Neuronal stem cell (in vitro differentiated cells): Measurements from ENCODE around the gene FREY1.

Source experiments
- DNase-seq: peaks from one replicate; pipeline ENCODE4 v3.0.0-alpha.2; 2013; ENCODE audit warnings: low spot score
- H2AFZ ChIP-seq: one replicate; pipeline ENCODE4 v1.6.1; 2013; ENCODE audit warnings: mild to moderate bottlenecking, low read length, inconsistent platforms
- H2AK5ac ChIP-seq: 2 replicates; pipeline ENCODE4 v1.6.1; 2013; ENCODE audit warnings: low read depth, mild to moderate bottlenecking, inconsistent platforms, low read length, moderate library complexity, mixed read lengths
- H2BK120ac ChIP-seq: 2 replicates; pipeline ENCODE4 v1.6.1; 2013; ENCODE audit warnings: low read depth, mild to moderate bottlenecking, inconsistent platforms, low read length, moderate library complexity, mixed read lengths
- H2BK12ac ChIP-seq: one replicate; pipeline ENCODE4 v1.6.1; 2013; ENCODE audit warnings: low read length, inconsistent platforms
- H2BK15ac ChIP-seq: 2 replicates; pipeline ENCODE4 v1.6.1; 2013; ENCODE audit warnings: mild to moderate bottlenecking, low read length, inconsistent platforms, mixed read lengths
- H2BK5ac ChIP-seq: one replicate; pipeline ENCODE4 v1.6.1; 2013; ENCODE audit warnings: inconsistent platforms, mild to moderate bottlenecking, low read length, moderate library complexity
- H3K14ac ChIP-seq: one replicate; pipeline ENCODE4 v1.6.1; 2013; ENCODE audit warnings: low read length, inconsistent platforms
- H3K18ac ChIP-seq: 2 replicates; pipeline ENCODE4 v1.6.1; 2013; ENCODE audit warnings: low read length, inconsistent platforms
- H3K23ac ChIP-seq: 2 replicates; pipeline ENCODE4 v1.6.1; 2013; ENCODE audit warnings: low read depth, mild to moderate bottlenecking, mixed read lengths, low read length, inconsistent platforms; ENCODE audit not compliant: poor library complexity
- H3K27ac ChIP-seq: replicated peaks from 3 replicates; pipeline ENCODE4 v1.5.1; 2013; ENCODE audit warnings: low read length, inconsistent platforms
- H3K27me3 ChIP-seq, 3 experiments: 2 replicates each; pipeline ENCODE4 v1.6.1; 2013; ENCODE audit warnings: low read length in 3 of 3, mild to moderate bottlenecking in 2 of 3, inconsistent platforms in 1 of 3, low read depth in 1 of 3, mixed read lengths in 1 of 3, moderate library complexity in 1 of 3; ENCODE audit not compliant: control insufficient read depth in 3 of 3, insufficient read depth in 3 of 3
- H3K36me3 ChIP-seq, 2 donors: replicated peaks in 1 of 2; 2 replicates each; pipeline ENCODE4 v1.6.1; 2013; ENCODE audit warnings: low read length in 2 of 2; ENCODE audit not compliant: control insufficient read depth in 2 of 2, insufficient read depth in 2 of 2
- H3K4ac ChIP-seq: 2 replicates; pipeline ENCODE4 v1.6.1; 2013; ENCODE audit warnings: inconsistent platforms, mild to moderate bottlenecking, low read length, moderate library complexity
- H3K4me1 ChIP-seq, 2 donors: 1 replicate in 1 of 2; 2 replicates in 1 of 2; pipeline ENCODE4 v1.6.1; 2013; ENCODE audit warnings: low read length in 2 of 2, low read depth in 1 of 2; ENCODE audit not compliant: control insufficient read depth in 2 of 2, insufficient read depth in 1 of 2
- H3K4me2 ChIP-seq: one replicate; pipeline ENCODE4 v1.6.1; 2013; ENCODE audit warnings: mild to moderate bottlenecking, low read length, inconsistent platforms; ENCODE audit not compliant: insufficient read depth, poor library complexity, severe bottlenecking
- H3K4me3 ChIP-seq, 2 donors: 2 replicates each; pipeline ENCODE4 v1.5.1; 2013; ENCODE audit warnings: low read length in 2 of 2, mild to moderate bottlenecking in 2 of 2, inconsistent platforms in 1 of 2, moderate library complexity in 1 of 2
- H3K79me1 ChIP-seq: one replicate; pipeline ENCODE4 v1.6.1; 2013; ENCODE audit warnings: low read depth, mild to moderate bottlenecking, inconsistent platforms, low read length, moderate library complexity
- H3K9ac ChIP-seq: one replicate; pipeline ENCODE4 v1.6.1; 2013; ENCODE audit warnings: mild to moderate bottlenecking, low read depth, low read length, inconsistent platforms; ENCODE audit not compliant: poor library complexity
- H3K9me3 ChIP-seq, 2 donors: replicated peaks in 1 of 2; 2 replicates each; pipeline versions ENCODE3 to v1.6.1; 2013; ENCODE audit warnings: low read length in 2 of 2, mild to moderate bottlenecking in 2 of 2, inconsistent platforms in 1 of 2, low read depth in 1 of 2, mixed read lengths in 1 of 2, moderate library complexity in 1 of 2; ENCODE audit not compliant: control insufficient read depth in 2 of 2, insufficient read depth in 1 of 2
- H4K8ac ChIP-seq: one replicate; pipeline ENCODE4 v1.6.1; 2013; ENCODE audit warnings: low read depth, mild to moderate bottlenecking, inconsistent platforms, low read length, moderate library complexity
- H4K91ac ChIP-seq: one replicate; pipeline ENCODE4 v1.6.1; 2013; ENCODE audit warnings: low read length, low read depth, mild to moderate bottlenecking, inconsistent platforms; ENCODE audit not compliant: poor library complexity
- WGBS, 2 donors: extraction: QIAGEN DNeasy Blood & Tissue Kit; methylation state at CpG; one replicate each; pipeline ENCODE4 v1.1.7; 2013; ENCODE audit warnings: missing lambda C conversion rate in 2 of 2, mixed read lengths in 1 of 2; ENCODE audit not compliant: insufficient read length in 2 of 2, insufficient replicate concordance in 1 of 2; ENCODE audit errors: extremely low coverage in 2 of 2; 5-methylcytosine and 5-hydroxymethylcytosine counted together

Gene FREY1

DNA sequence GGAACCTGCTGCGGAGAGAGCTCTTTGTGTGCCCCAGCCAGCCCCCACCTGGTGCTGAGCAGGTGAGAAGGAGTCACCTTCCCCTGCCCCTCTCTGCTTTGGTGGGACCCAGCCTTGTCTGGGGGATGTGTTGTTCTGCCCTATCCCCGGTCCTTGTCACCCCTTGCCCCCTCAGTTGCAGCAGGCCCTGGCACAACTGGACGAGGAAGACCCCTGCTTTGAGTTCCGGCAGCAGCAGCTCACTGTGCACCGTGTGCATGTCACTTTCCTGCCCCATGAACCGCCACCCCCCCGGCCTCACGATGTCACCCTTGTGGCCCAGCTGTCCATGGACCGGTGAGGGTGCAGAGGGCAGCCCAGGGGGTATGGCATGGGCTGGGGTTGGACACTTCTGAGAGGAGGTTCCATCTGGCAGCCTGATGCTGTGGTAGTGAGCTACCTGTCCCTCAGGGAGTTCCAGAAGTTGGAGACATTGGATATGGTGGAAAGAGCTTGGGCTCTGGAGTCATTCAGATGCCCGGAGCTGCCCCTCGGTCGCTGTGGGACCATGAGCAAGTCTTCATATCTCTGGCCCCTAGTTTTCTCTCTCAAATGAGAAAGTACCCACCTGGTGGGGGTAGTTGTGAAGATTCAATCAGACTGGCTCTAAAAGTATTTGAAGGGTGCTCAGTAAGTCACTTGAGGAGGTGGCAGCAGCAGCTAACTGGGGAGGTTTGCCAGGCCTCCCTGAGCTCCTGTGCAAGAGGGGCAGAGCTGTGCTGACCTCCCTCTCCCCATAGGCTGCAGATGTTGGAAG is 19.7 kb upstream of the FREY1 start:
- Histone ChIP-seq H2AK5ac (no peak overlapping the region), H3K4ac (peak overlapping the region; percentile 23), H3K9me3 (no peaks in the 10 kb centered on the region), H3K4me1 (peaks cover 0 to under 1% of the 10 kb centered on the region in 2 donors), H2BK15ac (no peak overlapping the region), H3K36me3 (peaks cover 3 to 6% of the 10 kb centered on the region in 2 donors), H4K91ac (peak overlapping the region; percentile 92), H2BK12ac (peak overlapping the region; percentile 90), H3K4me3 (no peak overlapping the region), H3K27me3 (peaks cover 0 to 38% (median 13%) of the 10 kb centered on the region in 3 experiments), H2BK120ac (no peak overlapping the region), H2BK5ac (peak overlapping the region; percentile 54), H2AFZ (no peak overlapping the region), H3K27ac (no peak overlapping the region), H4K8ac (no peak overlapping the region), H3K18ac (peak overlapping the region; percentile 38), H3K14ac (no peak overlapping the region), H3K4me2 (no peak overlapping the region), H3K9ac (no peak overlapping the region), H3K79me1 (peaks cover 7% of the 10 kb centered on the region), H3K23ac (no peak overlapping the region)
- DNase-seq: no peak
- no CpG with 5 or more reads among the region's 12 CpGs for WGBS, 2 donors

DNA sequence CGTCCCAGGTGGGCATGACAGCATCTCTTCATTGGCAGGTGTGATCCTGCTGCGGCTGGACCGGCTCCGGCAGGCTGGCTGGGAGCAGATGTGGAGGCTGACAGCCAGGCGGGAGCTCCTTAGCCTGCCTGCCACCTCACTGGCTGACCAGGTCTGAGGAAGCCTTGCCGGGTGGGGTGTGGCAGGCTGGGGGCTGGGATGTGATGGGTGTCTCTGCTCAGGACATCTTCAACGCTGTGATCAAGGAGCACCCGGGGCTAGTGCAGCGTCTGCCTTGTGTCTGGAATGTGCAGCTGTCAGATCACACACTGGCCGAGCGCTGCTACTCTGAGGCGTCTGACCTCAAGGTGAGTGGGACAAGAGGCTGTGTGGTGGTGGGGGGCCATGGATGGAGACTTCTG is 18.9 kb upstream of the FREY1 start:
- Histone ChIP-seq H3K9me3 (no peaks in the 10 kb centered on the region), H3K4me3 (no peak overlapping the region), H3K79me1 (peaks cover 7% of the 10 kb centered on the region), H3K4ac (no peak overlapping the region), H2BK15ac (no peak overlapping the region), H3K27ac (no peak overlapping the region), H2BK5ac (peak overlapping the region; percentile 54), H3K23ac (no peak overlapping the region), H3K36me3 (peaks cover 0 to 1% of the 10 kb centered on the region in 2 donors), H3K18ac (peak overlapping the region; percentile 19), H2AK5ac (no peak overlapping the region), H2BK12ac (no peak overlapping the region), H3K9ac (no peak overlapping the region), H3K14ac (no peak overlapping the region), H3K4me2 (no peak overlapping the region), H2AFZ (no peak overlapping the region), H4K91ac (no peak overlapping the region), H2BK120ac (no peak overlapping the region), H3K27me3 (peaks cover 0 to 45% (median 13%) of the 10 kb centered on the region in 3 experiments), H4K8ac (no peak overlapping the region), H3K4me1 (peaks cover 5 to 7% of the 10 kb centered on the region in 2 donors)
- DNase-seq: no peak
- no CpG with 5 or more reads among the region's 12 CpGs for WGBS, 2 donors

DNA sequence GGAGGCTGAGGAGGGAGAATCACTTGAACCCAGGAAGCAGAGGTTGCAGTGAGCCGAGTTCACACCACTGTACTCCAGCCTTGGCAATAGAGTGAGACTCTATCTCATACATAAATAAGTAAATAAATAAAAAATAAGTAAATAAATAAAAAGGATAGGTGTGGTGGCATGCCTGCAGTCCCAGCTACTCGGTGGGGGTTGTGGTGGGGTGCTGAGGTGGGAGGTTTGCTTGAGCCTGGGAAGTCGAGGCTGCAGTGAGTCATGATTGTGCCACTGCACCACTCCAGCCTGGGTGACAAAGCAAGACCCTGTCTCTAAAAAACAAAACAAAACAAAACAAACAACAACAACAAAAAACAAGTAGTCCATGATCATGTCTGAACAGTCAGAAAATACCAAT is 18.5 kb upstream of the FREY1 start:
- no peak overlapping the region for H3K23ac ChIP-seq
- H3K79me1 ChIP-seq: peaks cover 7% of the 10 kb centered on the region
- H2BK15ac ChIP-seq: no peak overlapping the region
- H2AFZ ChIP-seq: no peak overlapping the region
- peaks cover 0 to 50% (median 13%) of the 10 kb centered on the region in 3 experiments for H3K27me3 ChIP-seq
- no peak overlapping the region for H2BK5ac ChIP-seq
- no peak overlapping the region for H3K18ac ChIP-seq
- H2BK120ac ChIP-seq: no peak overlapping the region
- peaks cover 9 to 10% of the 10 kb centered on the region in 2 donors for H3K4me1 ChIP-seq
- no peak overlapping the region for H3K4me3 ChIP-seq
- no peak overlapping the region for H3K14ac ChIP-seq
- H3K27ac ChIP-seq: no peak overlapping the region
- no peak overlapping the region for H2BK12ac ChIP-seq
- H3K9me3 ChIP-seq: no peaks in the 10 kb centered on the region
- H4K91ac ChIP-seq: no peak overlapping the region
- no CpG with 5 or more reads among the region's 3 CpGs for WGBS, 2 donors
- no peak overlapping the region for H2AK5ac ChIP-seq
- H4K8ac ChIP-seq: no peak overlapping the region
- H3K36me3 ChIP-seq: peaks cover 0 to 1% of the 10 kb centered on the region in 2 donors
- H3K9ac ChIP-seq: no peak overlapping the region
- no peak overlapping the region for H3K4me2 ChIP-seq
- DNase-seq: no peak
- no peak overlapping the region for H3K4ac ChIP-seq

DNA sequence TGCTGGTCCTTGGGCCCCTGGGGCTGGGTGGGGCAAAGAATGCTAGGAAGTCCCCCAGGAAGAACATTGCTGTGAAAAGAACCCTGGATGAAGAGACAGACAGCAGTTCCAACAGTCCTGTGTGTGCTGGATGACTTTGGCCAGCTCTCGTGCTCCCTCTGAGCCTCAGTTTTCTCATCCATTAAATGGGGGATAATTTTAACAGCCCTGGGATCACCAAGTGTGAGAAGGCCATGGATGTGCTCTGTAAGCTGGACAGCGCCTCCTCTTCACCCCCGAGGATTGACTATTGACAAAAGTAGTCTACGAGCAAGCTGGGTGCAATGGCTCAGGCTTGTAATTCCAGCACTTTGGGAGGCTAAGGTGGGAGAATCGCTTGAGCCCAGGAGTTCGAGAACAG is 17.9 kb upstream of the FREY1 start:
- Histone ChIP-seq H3K27me3 (peaks cover 0 to 56% (median 13%) of the 10 kb centered on the region in 3 experiments), H3K4me3 (no peak overlapping the region), H2AFZ (no peak overlapping the region), H3K4ac (no peak overlapping the region), H3K18ac (no peak overlapping the region), H2BK15ac (peak overlapping the region; percentile 14), H3K9me3 (no peaks in the 10 kb centered on the region), H3K27ac (no peak overlapping the region), H2BK12ac (no peak overlapping the region), H4K91ac (no peak overlapping the region), H3K14ac (no peak overlapping the region), H3K79me1 (peaks cover 7% of the 10 kb centered on the region), H3K36me3 (no peaks in the 10 kb centered on the region), H3K9ac (no peak overlapping the region), H3K4me2 (no peak overlapping the region), H2BK5ac (no peak overlapping the region), H2AK5ac (no peak overlapping the region), H2BK120ac (no peak overlapping the region), H3K23ac (no peak overlapping the region), H3K4me1 (peaks cover 14 to 15% of the 10 kb centered on the region in 2 donors), H4K8ac (no peak overlapping the region)
- no CpG with 5 or more reads among the region's 6 CpGs for WGBS, 2 donors
- no peak for DNase-seq
